ENCODE measurements around the gene FBXO17.

The FBXO17 gene

GRCh38 chr19:38956264-38956663, 19.3 kb downstream of the FBXO17 start:
- H2AFZ ChIP-seq (ENCODE audit: low read length) = no peak overlapping the region

GRCh38 chr19:38953677-38954076, 21.9 kb downstream of the FBXO17 start:
- no peaks in the 10 kb centered on the region for H3K36me3 ChIP-seq (ENCODE audit: insufficient read depth, low read length)
- no peak overlapping the region for H3K9ac ChIP-seq (ENCODE audit: low read length)
- TF ChIP-seq, protein P1, sequence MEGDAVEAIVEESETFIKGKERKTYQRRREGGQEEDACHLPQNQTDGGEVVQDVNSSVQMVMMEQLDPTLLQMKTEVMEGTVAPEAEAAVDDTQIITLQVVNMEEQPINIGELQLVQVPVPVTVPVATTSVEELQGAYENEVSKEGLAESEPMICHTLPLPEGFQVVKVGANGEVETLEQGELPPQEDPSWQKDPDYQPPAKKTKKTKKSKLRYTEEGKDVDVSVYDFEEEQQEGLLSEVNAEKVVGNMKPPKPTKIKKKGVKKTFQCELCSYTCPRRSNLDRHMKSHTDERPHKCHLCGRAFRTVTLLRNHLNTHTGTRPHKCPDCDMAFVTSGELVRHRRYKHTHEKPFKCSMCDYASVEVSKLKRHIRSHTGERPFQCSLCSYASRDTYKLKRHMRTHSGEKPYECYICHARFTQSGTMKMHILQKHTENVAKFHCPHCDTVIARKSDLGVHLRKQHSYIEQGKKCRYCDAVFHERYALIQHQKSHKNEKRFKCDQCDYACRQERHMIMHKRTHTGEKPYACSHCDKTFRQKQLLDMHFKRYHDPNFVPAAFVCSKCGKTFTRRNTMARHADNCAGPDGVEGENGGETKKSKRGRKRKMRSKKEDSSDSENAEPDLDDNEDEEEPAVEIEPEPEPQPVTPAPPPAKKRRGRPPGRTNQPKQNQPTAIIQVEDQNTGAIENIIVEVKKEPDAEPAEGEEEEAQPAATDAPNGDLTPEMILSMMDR (IDR thresholded peaks at IDR 0.05; ENCODE audit: low read length) = no peak
- TF ChIP-seq EZH2 (IDR thresholded peaks at IDR 0.05; ENCODE audit: borderline replicate concordance, low read length) = no peak
- no peak overlapping the region for H3K4me3 ChIP-seq (ENCODE audit: low read depth, low read length, poor library complexity, severe bottlenecking)
- no peaks in the 10 kb centered on the region for H3F3A ChIP-seq (ENCODE audit: insufficient read depth, low read length)
- no peak overlapping the region for H3K27ac ChIP-seq (ENCODE audit: low read depth, low read length, poor library complexity, severe bottlenecking)
- H3K4me2 ChIP-seq (ENCODE audit: low read length) = no peak overlapping the region
- no peaks in the 10 kb centered on the region for H3K4me1 ChIP-seq (ENCODE audit: insufficient read depth, low read length, severe bottlenecking)
- no peaks in the 10 kb centered on the region for H3K9me2 ChIP-seq (ENCODE audit: low read depth, low read length)
- no peaks in the 10 kb centered on the region for H3K9me3 ChIP-seq (ENCODE audit: low read length)
- H3K27me3 ChIP-seq (ENCODE audit: insufficient read depth, low read length) = 0 out of 2 replicates have a peak, but pooled peaks cover 6% of the 10 kb centered on the region
- H2AFZ ChIP-seq (ENCODE audit: low read length) = no peak overlapping the region
- no peaks in the 10 kb centered on the region for H3K79me2 ChIP-seq (ENCODE audit: insufficient read depth, low read length)
- H4K20me1 ChIP-seq (ENCODE audit: insufficient read depth, low read length) = no peaks in the 10 kb centered on the region

More at GRCh38 chr19:38956264-38956663, 19.3 kb downstream of the FBXO17 start:
- Histone ChIP-seq H3K9ac (ENCODE audit: low read length) (no peak overlapping the region), H4K20me1 (ENCODE audit: insufficient read depth, low read length) (no peaks in the 10 kb centered on the region), H3K4me2 (ENCODE audit: low read length) (no peak overlapping the region), H3K79me2 (ENCODE audit: insufficient read depth, low read length) (no peaks in the 10 kb centered on the region), H3K27ac (ENCODE audit: low read depth, low read length, poor library complexity, severe bottlenecking) (no peak overlapping the region), H3K4me3 (ENCODE audit: low read depth, low read length, poor library complexity, severe bottlenecking) (no peak overlapping the region), H3K9me2 (ENCODE audit: low read depth, low read length) (no peaks in the 10 kb centered on the region), H3K4me1 (ENCODE audit: insufficient read depth, low read length, severe bottlenecking) (no peaks in the 10 kb centered on the region), H3K27me3 (ENCODE audit: insufficient read depth, low read length) (0 out of 2 replicates have a peak, but pooled peaks cover 6% of the 10 kb centered on the region), H3K9me3 (ENCODE audit: low read length) (no peaks in the 10 kb centered on the region), H3F3A (ENCODE audit: insufficient read depth, low read length) (no peaks in the 10 kb centered on the region), H3K36me3 (ENCODE audit: insufficient read depth, low read length) (no peaks in the 10 kb centered on the region)
- TF ChIP-seq, protein P1 (IDR thresholded peaks at IDR 0.05; ENCODE audit: low read length) = no peak
- TF ChIP-seq EZH2 (IDR thresholded peaks at IDR 0.05; ENCODE audit: borderline replicate concordance, low read length) = no peak

DNA sequence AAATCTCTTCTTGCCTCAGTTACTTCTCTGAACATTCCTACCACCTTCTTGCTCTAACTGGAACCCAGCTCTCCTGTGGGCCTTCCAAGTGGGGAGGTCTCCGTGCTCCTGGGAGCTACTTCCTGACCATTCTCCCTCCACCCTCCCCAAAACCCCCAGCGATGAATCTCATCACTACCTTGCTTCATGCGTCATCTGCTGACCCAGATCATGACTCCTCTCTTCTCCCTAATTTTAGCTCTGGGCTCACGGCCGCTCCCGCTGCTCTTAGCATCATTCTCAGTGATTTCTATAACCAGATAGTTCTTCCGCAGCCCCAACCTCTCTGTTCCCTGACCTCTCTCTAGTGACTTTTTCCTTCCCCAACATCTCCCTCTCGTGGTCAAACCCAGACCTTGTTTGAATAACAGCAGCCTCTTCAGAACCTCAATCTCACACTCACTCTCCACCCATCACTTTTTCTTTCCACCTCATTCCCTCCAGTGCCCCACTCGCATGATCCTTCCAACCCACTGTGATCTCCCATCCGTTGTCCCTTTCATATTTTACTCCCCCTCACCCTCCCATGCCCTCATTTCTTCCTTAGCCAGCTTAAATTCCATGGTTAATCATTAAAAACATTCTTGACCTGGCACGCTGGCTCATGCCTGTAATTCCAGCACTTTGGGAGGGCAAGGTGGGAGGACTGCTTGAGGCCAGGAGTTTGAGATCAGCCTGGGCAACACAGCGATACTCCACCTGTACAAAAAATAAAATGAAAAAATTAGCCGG, 23.0 kb downstream of the FBXO17 start:
- TF ChIP-seq EZH2 (IDR thresholded peaks at IDR 0.05; ENCODE audit: borderline replicate concordance, low read length) = no peak
- TF ChIP-seq, protein P1 (IDR thresholded peaks at IDR 0.05; ENCODE audit: low read length) = peak; percentile 62
- 0 out of 2 replicates have a peak, but pooled peaks cover 6% of the 10 kb centered on the region for H3K27me3 ChIP-seq (ENCODE audit: insufficient read depth, low read length)
- H3K79me2 ChIP-seq (ENCODE audit: insufficient read depth, low read length) = no peaks in the 10 kb centered on the region
- no peaks in the 10 kb centered on the region for H3F3A ChIP-seq (ENCODE audit: insufficient read depth, low read length)
- H4K20me1 ChIP-seq (ENCODE audit: insufficient read depth, low read length) = no peaks in the 10 kb centered on the region
- H3K27ac ChIP-seq (ENCODE audit: low read depth, low read length, poor library complexity, severe bottlenecking) = no peak overlapping the region
- no peak overlapping the region for H3K9ac ChIP-seq (ENCODE audit: low read length)
- H3K36me3 ChIP-seq (ENCODE audit: insufficient read depth, low read length) = no peaks in the 10 kb centered on the region
- no peak overlapping the region for H2AFZ ChIP-seq (ENCODE audit: low read length)
- H3K4me1 ChIP-seq (ENCODE audit: insufficient read depth, low read length, severe bottlenecking) = no peaks in the 10 kb centered on the region
- no peaks in the 10 kb centered on the region for H3K9me3 ChIP-seq (ENCODE audit: low read length)
- H3K4me2 ChIP-seq (ENCODE audit: low read length) = no peak overlapping the region
- no peak overlapping the region for H3K4me3 ChIP-seq (ENCODE audit: low read depth, low read length, poor library complexity, severe bottlenecking)
- no peaks in the 10 kb centered on the region for H3K9me2 ChIP-seq (ENCODE audit: low read depth, low read length)

Measured in OCI-LY1 (cell line).